ENCODE measurements around the gene KLHL1. TPM values are rescaled to one million over a fixed set of nuclear protein-coding genes. Genes with fewer than 3 reads are reported as not detected.
A peak's percentile ranks its signal among the peaks of the same experiment; 100 is the strongest.
"Not testable (repeated sequence)": the region's sequence is repeated elsewhere in the genome, so short reads cannot be mapped to it uniquely, and the experiment has no call there.

Gene KLHL1, protein sequence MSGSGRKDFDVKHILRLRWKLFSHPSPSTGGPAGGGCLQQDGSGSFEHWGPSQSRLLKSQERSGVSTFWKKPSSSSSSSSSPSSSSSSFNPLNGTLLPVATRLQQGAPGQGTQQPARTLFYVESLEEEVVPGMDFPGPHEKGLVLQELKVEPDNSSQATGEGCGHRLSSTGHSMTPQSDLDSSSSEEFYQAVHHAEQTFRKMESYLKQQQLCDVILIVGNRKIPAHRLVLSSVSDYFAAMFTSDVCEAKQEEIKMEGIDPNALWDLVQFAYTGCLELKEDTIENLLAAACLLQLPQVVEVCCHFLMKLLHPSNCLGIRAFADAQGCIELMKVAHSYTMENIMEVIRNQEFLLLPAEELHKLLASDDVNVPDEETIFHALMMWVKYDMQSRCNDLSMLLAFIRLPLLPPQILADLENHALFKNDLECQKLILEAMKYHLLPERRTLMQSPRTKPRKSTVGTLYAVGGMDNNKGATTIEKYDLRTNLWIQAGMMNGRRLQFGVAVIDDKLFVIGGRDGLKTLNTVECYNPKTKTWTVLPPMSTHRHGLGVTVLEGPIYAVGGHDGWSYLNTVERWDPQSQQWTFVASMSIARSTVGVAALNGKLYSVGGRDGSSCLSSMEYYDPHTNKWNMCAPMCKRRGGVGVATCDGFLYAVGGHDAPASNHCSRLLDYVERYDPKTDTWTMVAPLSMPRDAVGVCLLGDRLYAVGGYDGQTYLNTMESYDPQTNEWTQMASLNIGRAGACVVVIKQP
- polyA plus RNA-seq (2012; rRNA removed), result not detected in 2 replicates
- polyA plus RNA-seq (2012; cell fraction: cytosol; rRNA removed), result not detected in 2 replicates
- not detected in 2 replicates for polyA plus RNA-seq (2012; cell fraction: nucleus; rRNA removed)

DNA sequence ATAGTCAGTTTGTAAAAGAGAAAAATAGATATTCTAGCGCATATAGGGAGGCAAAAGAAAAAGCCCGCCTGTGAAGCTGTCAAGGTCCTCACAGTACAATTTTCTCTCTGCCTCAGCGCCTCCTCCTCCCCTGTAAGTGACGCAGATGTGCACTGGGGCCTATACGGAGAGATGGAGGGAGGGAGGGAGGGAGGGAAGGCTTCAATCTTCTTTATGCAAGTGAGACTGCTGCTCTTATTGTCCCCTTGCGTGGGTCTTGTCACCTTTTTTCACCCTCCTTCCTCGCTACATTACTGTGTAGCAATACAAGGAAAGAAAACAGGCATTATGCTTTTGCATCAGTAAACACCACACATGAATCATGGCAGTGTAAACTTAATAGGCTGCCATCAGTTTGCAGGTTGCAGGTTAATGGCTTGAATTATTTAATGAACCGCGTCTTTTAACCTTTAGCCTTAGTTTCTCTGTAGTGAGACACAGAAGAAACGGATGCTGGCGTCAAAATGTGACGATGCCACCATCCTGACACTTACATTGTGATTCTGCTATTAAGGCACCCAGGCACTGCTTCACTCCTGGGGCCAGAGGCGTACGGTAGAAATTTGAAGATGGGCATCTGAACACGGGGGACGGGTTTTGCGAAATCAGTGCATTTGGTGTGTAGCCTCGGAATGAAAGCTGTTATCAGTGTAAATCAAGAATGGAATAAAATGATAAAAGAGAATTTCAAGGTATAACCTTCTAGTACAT is at the start of gene KLHL1:
TSS of gene KLHL1 (minus strand) at position 97 of the 750 bp plus-strand sequence. CDS start 753 bp downstream, outside the sequence.
- CTCF ChIA-PET, result interaction anchor here (0.6 to 2.9 kb wide), 4 partner anchors 10 to 1684 kb away, joined by 3 to 16 read pairs (median 6); no protein-coding TSS in a partner anchor
- Histone ChIP-seq H3K4me1 (ENCODE audit: control insufficient read depth in 1 of 2, insufficient read depth in 2 of 2, low read depth in 1 of 2, low read length in 1 of 2) (peaks cover 0 to 8% of the 10 kb centered on the region in 2 experiments; a peak in 2 of 4 replicates), H3K36me3 (replicated peaks in 1 of 2; ENCODE audit: control insufficient read depth in 1 of 2, insufficient read depth in 2 of 2, low read length in 1 of 2) (no peaks in the 10 kb centered on the region), H3K9ac (no peak within 1 kb of the TSS), H3K9me3 (no peaks in the 10 kb centered on the region; the same call in 1 of the 2 replicates), H2AFZ (ENCODE audit: low read depth) (no peak within 1 kb of the TSS), H3K27ac (ENCODE audit: low read depth in 2 of 2, low read length in 1 of 2) (no peak within 1 kb of the TSS), H3K4me3 (ENCODE audit: low read depth in 2 of 2, low read length in 1 of 2) (peak within 1 kb of the TSS in 1 of 2 experiments; percentile 26; a peak in 1 of 4 replicates), H3F3A (replicated peaks; ENCODE audit: insufficient read depth) (no peaks in the 10 kb centered on the region), H3K4me2 (no peak within 1 kb of the TSS), H3K9me2 (no peaks in the 10 kb centered on the region), H4K20me1 (ENCODE audit: insufficient read depth) (no peaks in the 10 kb centered on the region), H3K27me3 (ENCODE audit: insufficient read depth) (no peaks in the 10 kb centered on the region), H3K79me2 (ENCODE audit: insufficient read depth) (no peaks in the 10 kb centered on the region)
- 80% methylated on average over 18 of the region's 18 CpGs for WGBS (ENCODE audit: low lambda C conversion rate)
- POLR2A ChIA-PET, result no interaction called here
- DNase-seq, result peak; percentile 6
- TF ChIP-seq, protein P1, sequence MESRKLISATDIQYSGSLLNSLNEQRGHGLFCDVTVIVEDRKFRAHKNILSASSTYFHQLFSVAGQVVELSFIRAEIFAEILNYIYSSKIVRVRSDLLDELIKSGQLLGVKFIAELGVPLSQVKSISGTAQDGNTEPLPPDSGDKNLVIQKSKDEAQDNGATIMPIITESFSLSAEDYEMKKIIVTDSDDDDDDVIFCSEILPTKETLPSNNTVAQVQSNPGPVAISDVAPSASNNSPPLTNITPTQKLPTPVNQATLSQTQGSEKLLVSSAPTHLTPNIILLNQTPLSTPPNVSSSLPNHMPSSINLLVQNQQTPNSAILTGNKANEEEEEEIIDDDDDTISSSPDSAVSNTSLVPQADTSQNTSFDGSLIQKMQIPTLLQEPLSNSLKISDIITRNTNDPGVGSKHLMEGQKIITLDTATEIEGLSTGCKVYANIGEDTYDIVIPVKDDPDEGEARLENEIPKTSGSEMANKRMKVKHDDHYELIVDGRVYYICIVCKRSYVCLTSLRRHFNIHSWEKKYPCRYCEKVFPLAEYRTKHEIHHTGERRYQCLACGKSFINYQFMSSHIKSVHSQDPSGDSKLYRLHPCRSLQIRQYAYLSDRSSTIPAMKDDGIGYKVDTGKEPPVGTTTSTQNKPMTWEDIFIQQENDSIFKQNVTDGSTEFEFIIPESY (IDR thresholded peaks at IDR 0.05; ENCODE audit: borderline replicate concordance, low read depth), result no peak
- no peak for TF ChIP-seq FOSL2 (IDR thresholded peaks at IDR 0.05; ENCODE audit: borderline replicate concordance, low read depth)
- no peak for TF ChIP-seq CHD2 (IDR thresholded peaks at IDR 0.05; ENCODE audit: low read length, partially characterized antibody)
- TF ChIP-seq RCOR1 (IDR thresholded peaks at IDR 0.05; ENCODE audit: low read length), result no peak

DNA sequence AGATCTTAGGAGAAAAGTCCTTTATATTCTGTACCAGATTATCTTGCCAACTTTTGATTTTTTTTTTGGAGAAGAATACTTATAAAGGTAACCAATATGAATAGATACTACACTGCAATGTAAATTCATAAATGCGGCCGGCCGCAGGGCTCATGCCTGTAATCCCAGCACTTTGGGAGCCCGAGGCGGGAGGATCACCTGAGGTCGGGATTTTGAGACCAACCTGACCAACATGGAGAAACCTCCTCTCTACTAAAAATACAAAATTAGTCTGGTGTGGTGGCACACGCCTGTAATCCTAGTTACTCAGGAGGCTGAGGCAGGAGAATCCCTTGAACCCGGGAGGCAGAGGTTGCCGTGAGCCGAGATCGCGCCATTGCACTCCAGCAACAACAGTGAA is 34.4 kb upstream of the KLHL1 start:
- H3K9me3 ChIP-seq; H3K9ac ChIP-seq; H2AFZ ChIP-seq (ENCODE audit: low read depth); H3K9me2 ChIP-seq; H3K4me2 ChIP-seq; H3K4me1 ChIP-seq (ENCODE audit: control insufficient read depth in 1 of 2, insufficient read depth in 2 of 2, low read depth in 1 of 2, low read length in 1 of 2); H3K4me3 ChIP-seq (ENCODE audit: low read depth in 2 of 2, low read length in 1 of 2); H3K27me3 ChIP-seq (ENCODE audit: insufficient read depth); H3K27ac ChIP-seq (ENCODE audit: low read depth in 2 of 2, low read length in 1 of 2); H3F3A ChIP-seq (replicated peaks; ENCODE audit: insufficient read depth); H4K20me1 ChIP-seq (ENCODE audit: insufficient read depth); POLR2A ChIA-PET; CTCF ChIA-PET; H3K79me2 ChIP-seq (ENCODE audit: insufficient read depth); DNase-seq; H3K36me3 ChIP-seq (replicated peaks in 1 of 2; ENCODE audit: control insufficient read depth in 1 of 2, insufficient read depth in 2 of 2, low read length in 1 of 2): not testable (repeated sequence)
- 79% methylated on average over 12 of the region's 12 CpGs for WGBS (ENCODE audit: low lambda C conversion rate)
